Measurements from ENCODE around the gene ELAVL3. TPM values are rescaled to one million over a fixed set of nuclear protein-coding genes. Genes with fewer than 3 reads are reported as not detected.
A peak's percentile ranks its signal among the peaks of the same experiment; 100 is the strongest.

Gene ELAVL3
- total RNA-seq, 2 donors from 2014 or later: not detected

DNA sequence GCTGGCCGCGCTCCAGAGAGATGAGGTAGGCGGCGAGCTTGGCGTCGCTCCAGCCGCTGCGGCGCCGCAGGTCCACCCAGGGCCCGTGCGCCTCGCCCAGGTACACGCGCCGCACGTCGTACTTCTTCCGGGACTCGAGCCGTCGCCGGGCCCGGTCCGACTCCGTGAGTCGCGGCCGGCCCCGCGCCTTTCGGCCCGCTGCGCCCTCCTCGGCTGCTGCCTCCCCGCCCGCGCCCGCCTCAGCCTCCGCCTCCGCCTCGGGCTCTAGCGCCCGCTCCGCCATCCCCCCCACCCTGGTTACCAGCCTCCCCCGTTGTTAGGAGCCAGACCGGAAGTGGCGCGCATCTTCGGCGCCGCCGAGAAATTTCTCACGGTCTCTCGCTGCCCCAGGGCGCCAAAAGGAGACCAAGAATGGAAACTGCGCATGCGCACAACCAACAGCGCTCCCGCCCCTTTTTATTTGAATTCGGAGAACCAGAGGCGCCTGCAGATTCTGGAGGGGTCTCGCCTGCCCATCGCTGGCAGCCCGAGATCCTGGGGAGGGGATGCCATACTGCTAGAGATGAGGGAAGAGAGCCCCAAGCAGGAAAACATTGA is 24.8 kb upstream of the ELAVL3 start, which contains the start of gene ZNF653:
TSS of gene ZNF653 (minus strand) at position 336 of the 597 bp plus-strand sequence. CDS start at position 283, 53 bp downstream.
- intact Hi-C loops (cut with DNase I): no loop called here
- peak; percentile 92 to 95 (median 94) for DNase-seq
- TF ChIP-seq, protein P1, sequence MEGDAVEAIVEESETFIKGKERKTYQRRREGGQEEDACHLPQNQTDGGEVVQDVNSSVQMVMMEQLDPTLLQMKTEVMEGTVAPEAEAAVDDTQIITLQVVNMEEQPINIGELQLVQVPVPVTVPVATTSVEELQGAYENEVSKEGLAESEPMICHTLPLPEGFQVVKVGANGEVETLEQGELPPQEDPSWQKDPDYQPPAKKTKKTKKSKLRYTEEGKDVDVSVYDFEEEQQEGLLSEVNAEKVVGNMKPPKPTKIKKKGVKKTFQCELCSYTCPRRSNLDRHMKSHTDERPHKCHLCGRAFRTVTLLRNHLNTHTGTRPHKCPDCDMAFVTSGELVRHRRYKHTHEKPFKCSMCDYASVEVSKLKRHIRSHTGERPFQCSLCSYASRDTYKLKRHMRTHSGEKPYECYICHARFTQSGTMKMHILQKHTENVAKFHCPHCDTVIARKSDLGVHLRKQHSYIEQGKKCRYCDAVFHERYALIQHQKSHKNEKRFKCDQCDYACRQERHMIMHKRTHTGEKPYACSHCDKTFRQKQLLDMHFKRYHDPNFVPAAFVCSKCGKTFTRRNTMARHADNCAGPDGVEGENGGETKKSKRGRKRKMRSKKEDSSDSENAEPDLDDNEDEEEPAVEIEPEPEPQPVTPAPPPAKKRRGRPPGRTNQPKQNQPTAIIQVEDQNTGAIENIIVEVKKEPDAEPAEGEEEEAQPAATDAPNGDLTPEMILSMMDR (IDR thresholded peaks at IDR 0.05): no peak
- peak; percentile 38 to 55 (median 41) for TF ChIP-seq POLR2A (IDR thresholded peaks at IDR 0.05)
- Histone ChIP-seq H3K9me3 (no peaks in the 10 kb centered on the region), H3K4me1 (peaks cover 13% of the 10 kb centered on the region), H3K27me3 (no peaks in the 10 kb centered on the region), H3K4me3 (peak within 1 kb of the TSS; percentile 85 to 91), H3K27ac (peak within 1 kb of the TSS; percentile 80 to 99 (median 92)), H3K36me3 (replicated peaks in 1 of 2; ENCODE audit: insufficient read depth in 1 of 2, low read depth in 2 of 2) (no peaks in the 10 kb centered on the region)
- ATAC-seq: peak; percentile 81
- WGBS, 2 donors: 0% methylated on average over 17 to 28 of the region's 65 CpGs

DNA sequence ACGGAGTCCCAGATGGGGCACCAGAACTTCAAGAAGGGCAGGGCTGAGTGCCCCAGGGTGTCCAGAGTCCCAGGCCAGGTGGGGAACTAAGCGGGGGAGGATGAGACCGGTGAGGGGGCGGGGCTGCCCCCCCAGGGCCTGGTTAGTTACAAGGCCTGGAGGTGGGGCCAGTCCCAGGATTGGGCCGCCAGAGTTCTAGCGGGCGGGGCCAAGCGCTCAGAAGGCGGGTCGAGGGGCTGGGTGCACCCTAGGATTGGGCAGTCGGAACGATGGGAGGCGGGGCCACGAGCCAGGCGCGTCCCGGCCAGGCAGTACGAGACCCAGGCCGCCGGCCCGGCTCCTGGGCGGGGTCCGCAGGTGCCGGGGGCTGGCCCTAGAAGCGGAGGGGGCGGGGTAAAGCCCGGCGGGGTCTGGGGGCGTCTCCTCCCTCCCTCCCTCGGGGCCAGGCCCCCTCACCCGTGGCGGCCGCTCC is 24.2 kb upstream of the ELAVL3 start:
- intact Hi-C loops (cut with DNase I): no loop called here
- DNase-seq: peak; percentile 98 to 99 (median 98)

DNA sequence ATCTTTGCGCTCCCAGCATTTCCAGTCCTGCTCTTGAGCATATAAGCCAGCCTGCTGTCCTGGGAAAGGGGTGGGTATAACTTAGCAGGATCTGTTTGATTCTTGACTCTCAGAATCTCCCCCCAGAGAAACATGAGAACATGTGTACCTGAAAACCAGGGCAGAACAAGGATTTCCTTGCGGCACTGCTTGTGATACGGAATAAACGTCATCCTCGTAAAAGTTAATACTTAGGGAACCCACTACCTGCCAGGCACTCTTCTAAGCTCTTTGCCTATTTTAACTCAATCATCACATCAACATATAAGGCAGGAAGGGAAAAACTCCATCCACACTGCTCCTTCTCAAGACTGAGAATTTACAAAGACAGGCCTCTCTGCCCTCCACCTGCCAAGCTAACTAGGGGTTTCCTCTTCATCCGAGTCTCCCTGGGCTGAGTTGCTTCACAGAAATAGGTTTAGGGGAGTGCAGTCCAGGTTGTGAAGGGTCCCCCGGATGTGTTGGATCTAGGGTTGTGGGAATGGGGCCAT is 23.7 kb upstream of the ELAVL3 start:
- Histone ChIP-seq H3K4me3 (peak overlapping the region in 1 of 2 donors; percentile 91), H3K27ac (peak overlapping the region; percentile 80 to 99 (median 92)), H3K4me1 (peaks cover 13% of the 10 kb centered on the region), H3K27me3 (no peaks in the 10 kb centered on the region), H3K36me3 (replicated peaks in 1 of 2; ENCODE audit: insufficient read depth in 1 of 2, low read depth in 2 of 2) (no peaks in the 10 kb centered on the region), H3K9me3 (no peaks in the 10 kb centered on the region)
- WGBS, 2 donors: 40 to 48% methylated on average over 7 of the region's 7 CpGs
- ATAC-seq (no peak), DNase-seq (no peak)
- intact Hi-C loops (cut with DNase I): no loop called here
- TF ChIP-seq POLR2A (IDR thresholded peaks at IDR 0.05): no peak
- TF ChIP-seq, protein P1 (IDR thresholded peaks at IDR 0.05): no peak

More for the DNA sequence above, 24.2 kb upstream of the ELAVL3 start:
- H3K27me3 ChIP-seq: no peaks in the 10 kb centered on the region
- peak overlapping the region; percentile 85 to 91 for H3K4me3 ChIP-seq
- H3K4me1 ChIP-seq: peaks cover 13% of the 10 kb centered on the region
- H3K9me3 ChIP-seq: no peaks in the 10 kb centered on the region
- peak overlapping the region; percentile 80 to 99 (median 92) for H3K27ac ChIP-seq
- peak; percentile 95 for ATAC-seq
- H3K36me3 ChIP-seq (replicated peaks in 1 of 2; ENCODE audit: insufficient read depth in 1 of 2, low read depth in 2 of 2): no peaks in the 10 kb centered on the region
- WGBS, 2 donors: 1 to 7% methylated on average over 2 to 15 of the region's 33 CpGs
- TF ChIP-seq, protein P1 (IDR thresholded peaks at IDR 0.05): no peak
- no peak for TF ChIP-seq POLR2A (IDR thresholded peaks at IDR 0.05)

DNA sequence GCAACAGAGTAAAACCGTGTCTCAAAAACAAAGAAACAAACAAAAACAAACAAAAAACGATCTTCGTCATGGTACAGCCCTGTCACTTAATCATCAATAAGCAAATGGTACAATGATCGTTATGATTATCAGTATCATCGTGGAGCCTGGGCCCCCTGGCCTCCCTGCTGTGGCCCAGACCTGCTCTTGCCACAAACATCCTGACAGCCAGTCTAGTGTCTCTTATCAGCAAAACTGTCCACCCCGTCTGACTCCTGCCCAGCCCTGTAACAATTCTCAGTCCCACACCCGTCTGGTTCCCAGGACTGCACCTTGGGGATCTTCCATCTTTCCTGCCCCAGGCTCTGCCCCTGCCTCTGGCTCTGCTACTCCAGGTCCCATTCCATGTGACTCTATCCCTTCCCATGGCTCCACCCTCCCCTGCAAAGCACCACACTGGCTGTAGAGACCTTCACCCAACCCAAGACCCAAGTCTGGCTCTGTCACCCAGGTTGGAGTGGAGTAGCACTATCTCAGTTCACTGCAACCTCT is 19.1 kb upstream of the ELAVL3 start:
- 55 to 71% methylated on average over 7 of the region's 7 CpGs for WGBS, 2 donors
- no peaks in the 10 kb centered on the region for H3K27me3 ChIP-seq
- no peaks in the 10 kb centered on the region for H3K9me3 ChIP-seq
- H3K36me3 ChIP-seq (replicated peaks in 1 of 2; ENCODE audit: insufficient read depth in 1 of 2, low read depth in 2 of 2): peaks cover 0 to 6% of the 10 kb centered on the region in 2 donors
- ATAC-seq (no peak), DNase-seq (no peak)
- intact Hi-C loops (cut with DNase I): no loop called here
- TF ChIP-seq, protein P1 (IDR thresholded peaks at IDR 0.05): no peak
- no peak for TF ChIP-seq POLR2A (IDR thresholded peaks at IDR 0.05)
- peaks cover 14% of the 10 kb centered on the region for H3K4me1 ChIP-seq
- no peak overlapping the region for H3K27ac ChIP-seq
- H3K4me3 ChIP-seq: no peak overlapping the region
